ENCODE measurements around the gene CWC22. TPM values are rescaled to one million over a fixed set of nuclear protein-coding genes. Genes with fewer than 3 reads are reported as not detected.
"Not testable (repeated sequence)": the region's sequence is repeated elsewhere in the genome, so short reads cannot be mapped to it uniquely, and the experiment has no call there.

CWC22 gene
- total RNA-seq, 1 donor from 2014 or later, result 22.1 TPM

- intact Hi-C loops (cut with micrococcal nuclease), result loop anchor here (10.0 kb wide), 1 partner anchor 1891 kb away; the partner anchor contains the start of gene ITPRID2
These were observed 3.5 kb downstream of the CWC22 start for GRCh38 chr2:180003559-180003958.

- intact Hi-C loops (cut with micrococcal nuclease), result loop anchor here (10.0 kb wide), 1 partner anchor 1892 kb away; the partner anchor contains the start of gene ITPRID2
These were observed 4.0 kb downstream of the CWC22 start for GRCh38 chr2:180003073-180003472.

GRCh38 chr2:180002198-180002770 is 4.8 kb downstream of the CWC22 start:
- intact Hi-C loops (cut with micrococcal nuclease), result loop anchor here (10.0 kb wide), 1 partner anchor 1893 kb away; the partner anchor contains the start of gene ITPRID2

GRCh38 chr2:180001726-180002125 is 5.4 kb downstream of the CWC22 start:
- intact Hi-C loops (cut with micrococcal nuclease), result loop anchor here (10.0 kb wide), 1 partner anchor 1893 kb away; the partner anchor contains the start of gene ITPRID2

- intact Hi-C loops (cut with micrococcal nuclease), result loop anchor here (10.0 kb wide), 1 partner anchor 1894 kb away; the partner anchor contains the start of gene ITPRID2
These were observed 6.7 kb downstream of the CWC22 start for GRCh38 chr2:180000434-180000833.

GRCh38 chr2:179999000-179999399 is 8.1 kb downstream of the CWC22 start:
- intact Hi-C loops (cut with micrococcal nuclease), result no loop called here

GRCh38 chr2:179995741-179996515 is 11.2 kb downstream of the CWC22 start:
- intact Hi-C loops (cut with micrococcal nuclease), result no loop called here

- intact Hi-C loops (cut with micrococcal nuclease), result loop anchor here (2.0 kb wide), 1 partner anchor 15 kb away; the partner anchor contains the start of gene CWC22
These were observed 15.8 kb downstream of the CWC22 start for GRCh38 chr2:179991344-179991743.

GRCh38 chr2:179990676-179991317 is 16.3 kb downstream of the CWC22 start:
- intact Hi-C loops (cut with micrococcal nuclease), result loop anchor here (2.0 kb wide), 1 partner anchor 16 kb away; the partner anchor contains the start of gene CWC22

- intact Hi-C loops (cut with micrococcal nuclease), result no loop called here
These were observed 19.2 kb downstream of the CWC22 start for GRCh38 chr2:179987916-179988315.

- intact Hi-C loops (cut with micrococcal nuclease), result no loop called here
These were observed 21.8 kb downstream of the CWC22 start for GRCh38 chr2:179985163-179985820.

GRCh38 chr2:179983250-179983932 is 23.7 kb downstream of the CWC22 start:
- intact Hi-C loops (cut with micrococcal nuclease), result no loop called here

- intact Hi-C loops (cut with micrococcal nuclease), result no loop called here
These were observed 26.0 kb downstream of the CWC22 start for GRCh38 chr2:179981085-179981484.

- intact Hi-C loops (cut with micrococcal nuclease), result no loop called here
These were observed 32.3 kb downstream of the CWC22 start for GRCh38 chr2:179974761-179975160.

GRCh38 chr2:179966778-179967394 is 40.2 kb downstream of the CWC22 start:
- intact Hi-C loops (cut with micrococcal nuclease), result no loop called here

GRCh38 chr2:179965291-179966258 is 41.5 kb downstream of the CWC22 start:
- intact Hi-C loops (cut with micrococcal nuclease), result no loop called here

- intact Hi-C loops (cut with micrococcal nuclease), result no loop called here
These were observed 43.5 kb downstream of the CWC22 start for GRCh38 chr2:179963626-179964025.

- intact Hi-C loops (cut with micrococcal nuclease), result not testable (repeated sequence)
These were observed 48.8 kb downstream of the CWC22 start for GRCh38 chr2:179958251-179958650.

GRCh38 chr2:179954026-179954425 is 53.1 kb downstream of the CWC22 start:
- intact Hi-C loops (cut with micrococcal nuclease), result no loop called here
